ENCODE measurements around the gene OTUD7B. TPM values are rescaled to one million over a fixed set of nuclear protein-coding genes. Genes with fewer than 3 reads are reported as not detected.
A peak's percentile ranks its signal among the peaks of the same experiment; 100 is the strongest.

OTUD7B gene
- total and polyA plus RNA-seq, 10 of the 15 experiments (the other 5 are each of a cell fraction or from before 2014, with no cell fraction given), result 1.7 to 24.9 (median 6.6) TPM

- no peaks in the 10 kb centered on the region for H3K9me3 ChIP-seq (replicated peaks; ENCODE audit: control insufficient read depth, insufficient read depth, low read length)
- no TSS peak for BruUV-seq (replicated peaks)
- no peak for FAIRE-seq
- no peaks in the 10 kb centered on the region for H3K79me2 ChIP-seq (ENCODE audit: control insufficient read depth, insufficient read depth, low read length)
- no peak overlapping the region for H3K27ac ChIP-seq (ENCODE audit: control insufficient read depth, insufficient read depth)
- ChIA-PET POLR2A (no interaction called here), CTCF (interaction anchor here (1.0 to 2.3 kb wide), 4 partner anchors 9 to 169 kb away, joined by 3 to 5 read pairs (median 4); no protein-coding TSS in a partner anchor), SMC1A (ENCODE audit: uncharacterized antibody, unreplicated experiment) (no interaction called here), RAD21 (ENCODE audit: unreplicated experiment) (no interaction called here)
- H4K20me1 ChIP-seq (ENCODE audit: control insufficient read depth, insufficient read depth), result no peaks in the 10 kb centered on the region
- intact Hi-C loops (cut with micrococcal nuclease; ENCODE audit: unreplicated experiment) (no loop called here), in situ Hi-C loops (cut with MboI) (no loop called here)
- no peak overlapping the region for H3K4me2 ChIP-seq (ENCODE audit: control insufficient read depth, insufficient read depth)
- DNase-seq (ENCODE audit: low read depth, low spot score), result no peak
- peak; percentile 45; the same call in 2 of the 3 replicates for ATAC-seq
- H3K9ac ChIP-seq (ENCODE audit: control insufficient read depth, insufficient read depth, low read length), result no peak overlapping the region
- H2AFZ ChIP-seq (ENCODE audit: control insufficient read depth, low read depth, low read length), result no peak overlapping the region
- H3K36me3 ChIP-seq (ENCODE audit: control insufficient read depth in 2 of 2, insufficient read depth in 2 of 2, low read length in 1 of 2), result no peaks in the 10 kb centered on the region
- peaks cover 12% of the 10 kb centered on the region for H3K4me1 ChIP-seq (ENCODE audit: control insufficient read depth, insufficient read depth, low read length)
- H3K4me3 ChIP-seq, result no peak overlapping the region
- no peaks in the 10 kb centered on the region for H3K27me3 ChIP-seq (replicated peaks in 1 of 2; ENCODE audit: control insufficient read depth in 2 of 2, insufficient read depth in 2 of 2, low read length in 1 of 2)
- no peak for TF ChIP-seq BHLHE40 (IDR thresholded peaks at IDR 0.05; ENCODE audit: borderline replicate concordance in 1 of 2, low read depth in 2 of 2, low read length in 1 of 2)
- no peak for TF ChIP-seq RAD51 (IDR thresholded peaks at IDR 0.05)
- TF ChIP-seq RB1 (IDR thresholded peaks at IDR 0.05; ENCODE audit: borderline replicate concordance), result no peak
- no peak for TF ChIP-seq CEBPB (IDR thresholded peaks at IDR 0.05; ENCODE audit: borderline replicate concordance in 1 of 2, low read depth in 2 of 2, low read length in 2 of 2)
- no peak for TF ChIP-seq NR2C1 (IDR thresholded peaks at IDR 0.05)
- TF ChIP-seq CREM (IDR thresholded peaks at IDR 0.05; ENCODE audit: low read depth), result no peak
- TF ChIP-seq SRF (IDR thresholded peaks at IDR 0.05; ENCODE audit: low read depth in 2 of 2, low read length in 2 of 2), result no peak
- no peak for TF ChIP-seq RFX5 (IDR thresholded peaks at IDR 0.05; ENCODE audit: low read depth, low read length)
- TF ChIP-seq ATF2 (IDR thresholded peaks at IDR 0.05; ENCODE audit: low read length), result no peak
- no peak for TF ChIP-seq YY1 (IDR thresholded peaks at IDR 0.05; ENCODE audit: low read depth, low read length)
- TF ChIP-seq SKIL (IDR thresholded peaks at IDR 0.05; ENCODE audit: low read depth, poor library complexity, severe bottlenecking), result no peak
- no peak for TF ChIP-seq JUNB (IDR thresholded peaks at IDR 0.05)
- TF ChIP-seq, protein P1, sequence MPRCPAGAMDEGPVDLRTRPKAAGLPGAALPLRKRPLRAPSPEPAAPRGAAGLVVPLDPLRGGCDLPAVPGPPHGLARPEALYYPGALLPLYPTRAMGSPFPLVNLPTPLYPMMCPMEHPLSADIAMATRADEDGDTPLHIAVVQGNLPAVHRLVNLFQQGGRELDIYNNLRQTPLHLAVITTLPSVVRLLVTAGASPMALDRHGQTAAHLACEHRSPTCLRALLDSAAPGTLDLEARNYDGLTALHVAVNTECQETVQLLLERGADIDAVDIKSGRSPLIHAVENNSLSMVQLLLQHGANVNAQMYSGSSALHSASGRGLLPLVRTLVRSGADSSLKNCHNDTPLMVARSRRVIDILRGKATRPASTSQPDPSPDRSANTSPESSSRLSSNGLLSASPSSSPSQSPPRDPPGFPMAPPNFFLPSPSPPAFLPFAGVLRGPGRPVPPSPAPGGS (IDR thresholded peaks at IDR 0.05; ENCODE audit: borderline replicate concordance, insufficient read depth, low read depth, low read length, poor library complexity, severe bottlenecking), result no peak
- TF ChIP-seq NFYB (IDR thresholded peaks at IDR 0.05; ENCODE audit: insufficient read depth, low read depth, low read length), result no peak
- no peak for TF ChIP-seq ZBED1 (IDR thresholded peaks at IDR 0.05; ENCODE audit: borderline replicate concordance)
- TF ChIP-seq, protein P2, sequence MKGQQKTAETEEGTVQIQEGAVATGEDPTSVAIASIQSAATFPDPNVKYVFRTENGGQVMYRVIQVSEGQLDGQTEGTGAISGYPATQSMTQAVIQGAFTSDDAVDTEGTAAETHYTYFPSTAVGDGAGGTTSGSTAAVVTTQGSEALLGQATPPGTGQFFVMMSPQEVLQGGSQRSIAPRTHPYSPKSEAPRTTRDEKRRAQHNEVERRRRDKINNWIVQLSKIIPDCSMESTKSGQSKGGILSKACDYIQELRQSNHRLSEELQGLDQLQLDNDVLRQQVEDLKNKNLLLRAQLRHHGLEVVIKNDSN (IDR thresholded peaks at IDR 0.05; ENCODE audit: borderline replicate concordance, extremely low read length, insufficient read depth, low read depth, low read length), result no peak
Measured at GRCh38 chr1:150017206-150017750, 6.8 kb upstream of the OTUD7B start.
